Measurements from ENCODE around the gene C10orf95.

- TF ChIP-seq, protein P1, sequence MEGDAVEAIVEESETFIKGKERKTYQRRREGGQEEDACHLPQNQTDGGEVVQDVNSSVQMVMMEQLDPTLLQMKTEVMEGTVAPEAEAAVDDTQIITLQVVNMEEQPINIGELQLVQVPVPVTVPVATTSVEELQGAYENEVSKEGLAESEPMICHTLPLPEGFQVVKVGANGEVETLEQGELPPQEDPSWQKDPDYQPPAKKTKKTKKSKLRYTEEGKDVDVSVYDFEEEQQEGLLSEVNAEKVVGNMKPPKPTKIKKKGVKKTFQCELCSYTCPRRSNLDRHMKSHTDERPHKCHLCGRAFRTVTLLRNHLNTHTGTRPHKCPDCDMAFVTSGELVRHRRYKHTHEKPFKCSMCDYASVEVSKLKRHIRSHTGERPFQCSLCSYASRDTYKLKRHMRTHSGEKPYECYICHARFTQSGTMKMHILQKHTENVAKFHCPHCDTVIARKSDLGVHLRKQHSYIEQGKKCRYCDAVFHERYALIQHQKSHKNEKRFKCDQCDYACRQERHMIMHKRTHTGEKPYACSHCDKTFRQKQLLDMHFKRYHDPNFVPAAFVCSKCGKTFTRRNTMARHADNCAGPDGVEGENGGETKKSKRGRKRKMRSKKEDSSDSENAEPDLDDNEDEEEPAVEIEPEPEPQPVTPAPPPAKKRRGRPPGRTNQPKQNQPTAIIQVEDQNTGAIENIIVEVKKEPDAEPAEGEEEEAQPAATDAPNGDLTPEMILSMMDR (IDR thresholded peaks at IDR 0.05) = no peak
- no peak for TF ChIP-seq POLR2A (IDR thresholded peaks at IDR 0.05)
Measured at GRCh38 chr10:102438374-102438773, 13.0 kb downstream of the C10orf95 start.

All from heart left ventricle (tissue), 13 donors.